SH-SY5Y (cell line): ENCODE data around the gene ARL4A.

Experiments used
- GATA2 ChIP-seq: IDR thresholded peaks from 2 replicates; pipeline ENCODE4 v1.6.1; 2011; ENCODE audit warnings: mild to moderate bottlenecking, low read depth, low read length
- GATA3 ChIP-seq: IDR thresholded peaks from 2 replicates; pipeline ENCODE4 v1.6.1; 2011; ENCODE audit warnings: low read depth, mild to moderate bottlenecking, low read length, moderate library complexity

ARL4A gene

DNA sequence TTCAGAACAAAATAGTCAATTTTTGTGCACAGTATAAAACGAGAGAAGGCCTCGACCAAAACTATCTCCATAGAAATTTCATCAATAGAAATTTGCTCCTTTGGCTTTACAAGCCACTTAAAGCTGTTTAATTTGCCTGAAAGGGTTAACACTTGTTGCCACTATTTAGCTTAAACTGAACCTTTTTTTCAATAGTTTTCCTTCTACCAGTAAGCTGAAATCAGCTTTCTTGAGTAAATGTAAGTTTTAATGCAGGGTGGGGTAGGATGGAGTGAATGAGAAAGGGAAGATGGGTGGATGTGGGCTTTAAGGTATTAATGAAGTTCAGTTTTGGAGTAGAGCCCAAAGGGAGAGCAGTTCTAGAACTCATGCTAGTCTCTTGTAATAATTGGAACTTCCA is 39.5 kb downstream of the ARL4A start:
- TF ChIP-seq GATA3 (no peak), GATA2 (no peak)

DNA sequence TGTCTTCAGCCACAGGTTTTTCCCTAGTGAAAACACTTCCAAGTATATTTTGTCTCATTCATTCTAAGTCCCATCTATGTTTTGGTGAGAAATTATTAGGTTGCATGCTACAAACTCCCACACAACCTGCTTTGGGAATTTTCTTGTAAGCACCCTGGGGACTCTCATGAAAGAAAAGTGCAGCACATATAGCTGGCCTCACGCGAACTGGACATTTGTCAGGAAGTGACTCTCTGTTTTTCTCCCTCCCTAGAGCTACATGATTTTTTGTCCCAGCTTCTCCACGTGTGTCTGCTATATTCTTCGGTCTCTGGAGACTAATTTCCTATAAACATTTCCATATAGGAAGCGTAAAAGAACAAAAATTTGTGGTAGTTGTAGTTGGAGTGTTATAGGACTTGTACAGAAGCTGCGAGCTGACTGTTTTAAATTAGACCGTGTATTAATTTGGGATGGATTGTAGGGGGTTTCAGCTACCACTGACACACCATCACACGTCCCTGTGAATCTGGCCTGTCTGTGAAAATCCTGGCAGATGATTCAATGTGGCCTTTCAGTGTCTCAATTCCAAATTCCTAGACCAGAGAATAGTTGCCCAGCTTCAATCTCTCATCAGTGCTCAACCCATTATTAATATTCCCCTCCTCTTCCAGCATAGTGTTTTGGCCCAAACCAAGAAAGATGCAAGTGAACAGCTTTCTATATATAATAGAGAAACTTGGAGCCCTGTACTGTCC is 40.2 kb downstream of the ARL4A start:
- TF ChIP-seq GATA2 = no peak
- TF ChIP-seq GATA3 = no peak

DNA sequence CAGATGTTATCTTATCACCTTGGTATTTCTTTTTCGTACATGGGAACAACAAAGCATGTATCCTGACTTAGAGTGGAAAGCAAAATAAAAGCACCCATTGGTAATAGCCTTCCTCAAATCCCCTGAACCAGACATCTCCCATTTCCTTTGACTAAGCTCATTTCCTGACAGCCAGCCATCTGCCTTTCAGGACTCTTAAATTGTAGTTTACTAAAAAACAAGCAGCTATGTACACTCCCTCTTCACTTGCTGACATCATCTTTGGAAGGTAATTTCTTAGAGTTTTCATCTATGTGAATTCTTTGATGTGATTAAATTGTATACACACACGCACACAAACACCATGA is 40.7 kb downstream of the ARL4A start:
- TF ChIP-seq GATA2 = no peak

DNA sequence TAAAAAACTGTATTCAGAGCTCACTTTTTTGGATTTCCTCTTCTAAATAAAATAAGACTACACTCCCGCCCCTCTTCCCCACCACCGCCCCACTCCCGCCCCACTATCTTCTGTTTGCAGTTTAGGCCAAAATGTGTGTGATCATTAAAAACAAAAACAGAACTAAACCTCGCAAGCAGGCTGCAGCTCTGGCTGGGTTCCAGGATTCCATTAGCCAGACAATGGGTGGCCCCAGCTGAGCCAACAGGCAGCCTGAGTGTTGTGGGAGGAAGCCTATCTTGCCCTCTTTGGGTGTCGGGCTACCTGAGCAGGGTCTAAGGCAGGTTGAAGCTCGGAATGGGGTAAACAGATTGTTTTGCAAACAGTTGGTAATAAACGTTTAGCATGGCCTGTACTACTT is 41.7 kb downstream of the ARL4A start:
- TF ChIP-seq GATA3 = no peak
- TF ChIP-seq GATA2 = no peak

DNA sequence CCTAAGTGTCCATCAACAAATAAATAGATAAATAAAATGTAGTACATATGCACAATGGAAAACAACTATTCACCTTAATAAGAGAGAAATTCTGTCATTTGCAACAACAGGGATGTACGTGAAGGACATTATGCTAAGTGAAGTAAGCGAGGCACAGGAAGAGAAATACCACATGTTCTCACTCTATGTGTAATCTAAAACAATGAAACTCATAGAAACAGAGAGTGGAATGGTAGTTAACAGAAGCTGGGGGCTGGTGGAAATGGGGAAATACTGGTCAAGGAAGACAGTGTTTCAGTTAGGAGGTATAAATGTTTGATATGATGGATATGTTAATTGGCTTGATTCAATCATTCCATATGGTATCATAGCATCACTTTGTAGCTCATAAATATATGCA is 43.1 kb downstream of the ARL4A start:
- no peak for TF ChIP-seq GATA2
- no peak for TF ChIP-seq GATA3

DNA sequence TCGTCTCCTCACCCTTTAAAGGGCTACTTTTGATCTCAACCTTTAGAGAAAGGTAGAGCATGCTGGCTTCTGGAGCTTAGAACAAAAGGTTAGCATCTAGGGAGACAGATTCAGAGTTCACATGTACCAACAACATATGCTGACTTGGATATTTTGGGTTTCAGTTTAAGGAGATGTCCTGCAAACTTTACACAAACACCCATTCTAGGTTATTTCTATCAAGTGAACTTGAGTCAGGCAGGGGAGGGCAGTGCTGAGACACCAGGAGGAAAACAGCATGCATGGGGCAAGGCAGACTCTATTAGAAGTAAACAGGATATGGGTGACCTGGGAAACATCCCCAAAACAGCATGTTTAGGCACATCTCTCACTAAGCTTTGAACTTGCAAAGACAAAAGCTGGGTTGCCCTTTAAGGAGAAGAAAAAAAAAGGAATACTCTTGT is 43.8 kb downstream of the ARL4A start:
- TF ChIP-seq GATA2 (no peak), GATA3 (no peak)

DNA sequence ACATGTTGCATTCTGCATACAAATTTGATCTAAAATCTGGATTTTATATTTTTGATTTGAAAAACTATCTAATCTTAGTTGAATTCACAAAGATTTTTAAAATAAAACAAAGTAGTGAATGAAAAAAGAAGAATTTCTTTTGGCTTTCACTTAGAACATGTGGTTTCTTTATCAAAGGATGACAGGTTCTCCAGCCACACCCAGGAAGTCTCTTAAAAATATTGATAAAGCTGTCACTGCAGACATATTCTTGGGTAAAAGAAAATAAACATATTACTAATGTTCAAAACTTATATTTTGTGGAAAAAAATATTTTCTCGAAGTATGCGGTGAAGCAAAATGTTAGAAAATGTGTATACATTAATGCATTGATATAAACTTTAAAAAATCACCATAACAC is 44.3 kb downstream of the ARL4A start:
- TF ChIP-seq GATA2 (no peak), GATA3 (no peak)

DNA sequence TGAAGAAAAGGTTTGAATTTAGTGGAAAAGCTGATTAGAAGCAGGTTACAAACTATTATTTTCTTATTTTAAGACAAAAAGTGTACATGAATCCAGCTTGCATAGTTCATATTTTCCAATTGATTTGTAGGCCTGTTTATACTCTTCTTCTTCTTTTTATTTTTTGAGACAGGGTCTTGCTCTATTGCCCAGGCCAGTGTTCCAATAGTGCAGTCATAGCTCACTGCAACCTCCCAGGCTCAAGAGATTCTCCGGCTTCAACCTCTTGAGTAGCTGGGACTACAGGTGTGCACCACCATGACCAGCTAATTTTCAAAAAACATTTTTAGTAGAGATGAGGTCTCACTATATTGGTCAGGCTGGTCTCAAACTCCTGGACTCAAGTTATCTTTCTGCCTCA is 45.0 kb downstream of the ARL4A start:
- TF ChIP-seq GATA3 (no peak), GATA2 (no peak)

DNA sequence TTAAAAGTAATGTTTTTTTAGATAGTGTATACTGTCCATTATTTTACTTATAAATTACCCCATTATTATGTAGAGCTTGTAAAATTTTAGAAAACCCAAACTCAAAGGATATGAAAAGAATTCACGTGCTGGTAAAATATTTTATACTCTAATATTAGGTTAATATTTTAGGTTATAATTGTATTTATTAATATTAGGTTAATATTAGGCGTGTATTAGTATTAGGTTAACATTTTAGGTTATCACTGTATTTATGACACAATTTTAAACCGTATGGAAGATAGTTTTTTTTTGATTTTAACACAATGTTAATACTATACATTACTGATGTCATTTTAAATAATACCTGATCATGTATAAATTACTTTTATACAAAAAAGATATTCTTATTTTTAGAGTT is 48.5 kb downstream of the ARL4A start:
- TF ChIP-seq GATA3 (no peak), GATA2 (no peak)

DNA sequence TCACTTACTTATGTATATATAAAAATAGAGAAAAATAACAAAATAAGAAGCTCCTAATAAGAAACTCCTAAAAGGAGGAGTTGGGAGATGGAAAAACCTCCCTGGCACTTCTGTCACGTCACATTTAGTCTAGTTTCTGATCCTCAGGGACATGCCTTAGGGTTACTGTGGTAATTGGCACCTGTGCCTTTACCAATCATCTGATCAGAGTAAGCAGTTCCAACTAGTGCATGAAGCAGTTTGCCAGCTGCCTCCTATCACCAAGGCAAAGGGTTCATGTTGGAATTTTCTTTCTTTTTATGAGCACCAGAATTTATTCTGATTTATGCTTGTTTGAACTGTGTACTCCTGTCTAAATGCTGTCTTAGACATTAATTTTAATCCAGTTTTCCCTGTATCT is 49.9 kb downstream of the ARL4A start:
- TF ChIP-seq GATA3 = no peak
- no peak for TF ChIP-seq GATA2

DNA sequence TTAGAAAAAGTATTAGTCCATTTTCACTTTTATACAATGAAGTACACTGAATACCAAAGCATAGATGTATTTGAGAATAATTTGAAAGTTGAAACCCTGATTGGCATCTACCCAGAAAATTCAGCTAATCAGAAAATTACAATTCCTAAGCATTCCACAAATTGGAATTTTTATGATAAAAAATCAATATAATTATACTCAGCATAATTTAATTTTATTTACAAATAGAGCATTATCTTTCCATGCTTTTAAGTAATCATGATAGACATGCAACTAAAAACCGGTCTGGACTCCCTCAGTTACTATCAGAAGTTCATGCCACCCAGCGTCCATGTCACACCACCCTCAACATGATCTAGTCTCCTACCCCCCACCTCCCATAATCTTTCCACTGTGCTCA is 50.4 kb downstream of the ARL4A start:
- no peak for TF ChIP-seq GATA3

DNA sequence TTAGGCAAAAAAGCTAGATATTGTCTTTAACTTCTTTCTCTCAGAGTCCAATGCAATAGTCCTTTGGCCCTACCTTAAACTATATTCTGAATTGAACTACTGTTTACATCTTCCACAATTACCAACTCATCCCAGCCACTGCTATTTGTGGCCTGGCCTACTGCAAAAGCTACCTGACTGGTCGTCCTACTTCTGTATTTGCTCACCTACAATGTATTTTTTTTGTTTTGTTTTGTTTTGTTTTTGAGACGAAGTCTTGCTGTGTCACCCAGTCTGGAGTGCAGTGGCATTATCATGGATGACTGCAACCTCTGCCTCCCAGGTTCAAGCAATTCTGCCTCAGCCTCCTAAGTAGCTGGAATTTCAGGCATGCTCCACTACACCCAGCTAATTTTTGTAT is 51.2 kb downstream of the ARL4A start:
- TF ChIP-seq GATA2 = no peak
- no peak for TF ChIP-seq GATA3
